Effector memory CD8-positive, alpha-beta T cell (primary cell): ENCODE data around the gene TREML1.

Source experiments
- ATAC-seq: fragments of 150-1000 bp; cut with Tn5 transposase; replicated peaks from 2 replicates; pipeline ENCODE4 v1.10.0; 2021; ENCODE audit warnings: mild to moderate bottlenecking, moderate library complexity
- DNase-seq, 3 experiments: peaks; one replicate each; pipeline ENCODE4 v3.0.0; 2021
- H3K27ac Mint-ChIP-seq, 2 donors: one replicate each; pipeline ENCODE4 v1.8.0; 2022; ENCODE audit warnings: mild to moderate bottlenecking in 2 of 2, mixed read lengths in 2 of 2, moderate library complexity in 2 of 2
- H3K27me3 Mint-ChIP-seq, 2 donors: one replicate each; pipeline ENCODE4 v1.8.0; 2022; ENCODE audit warnings: mixed read lengths in 2 of 2
- H3K36me3 Mint-ChIP-seq: one replicate; pipeline ENCODE4 v1.8.0; 2022; ENCODE audit warnings: mild to moderate bottlenecking, moderate library complexity, mixed read lengths; ENCODE audit not compliant: insufficient read depth
- H3K4me1 Mint-ChIP-seq, 2 donors: one replicate each; pipeline ENCODE4 v1.8.0; 2022; ENCODE audit warnings: low read depth in 2 of 2, mixed read lengths in 2 of 2
- H3K4me3 Mint-ChIP-seq, 2 donors: one replicate each; pipeline ENCODE4 v1.8.0; 2022; ENCODE audit warnings: mild to moderate bottlenecking in 2 of 2, mixed read lengths in 2 of 2, moderate library complexity in 2 of 2
- H3K9me3 Mint-ChIP-seq, 2 donors: one replicate each; pipeline ENCODE4 v1.8.0; 2022; ENCODE audit warnings: mixed read lengths in 2 of 2

TREML1 gene

GRCh38 chr6:41103847-41104246 lies 50.3 kb downstream of the TREML1 start:
- H3K36me3 Mint-ChIP-seq: peaks cover 13% of the 10 kb centered on the region
- ATAC-seq: no peak
- H3K4me3 Mint-ChIP-seq: no peak overlapping the region
- H3K27me3 Mint-ChIP-seq: no peaks in the 10 kb centered on the region
- H3K9me3 Mint-ChIP-seq: no peaks in the 10 kb centered on the region
- no peak for DNase-seq
- H3K27ac Mint-ChIP-seq: no peak overlapping the region
- H3K4me1 Mint-ChIP-seq: no peaks in the 10 kb centered on the region

GRCh38 chr6:41100871-41101287 lies 53.3 kb downstream of the TREML1 start:
- Mint-ChIP-seq H3K36me3 (peaks cover 30% of the 10 kb centered on the region), H3K4me3 (no peak overlapping the region), H3K27me3 (no peaks in the 10 kb centered on the region), H3K9me3 (no peaks in the 10 kb centered on the region), H3K4me1 (no peaks in the 10 kb centered on the region), H3K27ac (no peak overlapping the region)
- DNase-seq (no peak), ATAC-seq (no peak)
